K562 (cell line): Measurements from ENCODE around the gene IFT122. TPM values are rescaled to one million over a fixed set of nuclear protein-coding genes. Genes with fewer than 3 reads are reported as not detected.

ENCODE experiments used
- ATAC-seq: fragments of 200-7000 bp; cut with Tn5 transposase; 3 replicates; pipeline ENCODE4 v1.9.1; 2020; ENCODE audit warnings: moderate library complexity
- BruUV-seq: library from RNA; stranded (reverse); fragments of 400-500 nt; replicated peaks from 2 replicates; lab custom pipeline; 2021; lab: Mats Ljungman, UMichigan
- CTCF ChIA-PET: fragments of 300-600 bp; formaldehyde crosslinking; extraction: SDS; loops from one replicate; lab custom pipeline; 2021; ENCODE audit warnings: low intra/inter-chr PET ratio; lab: Yijun Ruan, JAX
- POLR2A ChIA-PET: fragments of 300-600, 350-650 bp; sonication (Branson Sonifier 250); formaldehyde crosslinking; extraction: SDS; loops from one replicate; lab custom pipeline; 2021; ENCODE audit warnings: antibody characterized with exemption, inconsistent platforms; lab: Yijun Ruan, JAX
- DNase-seq, 4 experiments: peaks; one replicate each; pipeline versions ENCODE4 v3.0.0 to v3.0.0-alpha.2; 2011 to 2018; ENCODE audit warnings: low spot score in 3 of 4, mixed read lengths in 3 of 4; ENCODE audit errors: extremely low read depth in 1 of 4
- FAIRE-seq: peaks from 2 replicates; lab custom pipeline; 2011; peaks lifted over from hg19 to GRCh38; lab: Jason Lieb, UNC
- H2AFZ ChIP-seq: 2 replicates; pipeline ENCODE4 v1.6.0; 2011; ENCODE audit warnings: low read depth, low read length, control low read depth, inconsistent platforms
- H3K27ac ChIP-seq: fragments of 200-600 bp; 3 replicates; pipeline ENCODE4 v1.8.0; 2011; ENCODE audit warnings: low read depth, mild to moderate bottlenecking, control low read depth, inconsistent platforms, low read length, moderate library complexity, mixed read lengths; ENCODE audit errors: extremely low read depth
- H3K27me3 ChIP-seq, 2 experiments: fragments of 300-600 bp in 1 of 2; 2 replicates in 1 of 2; 3 replicates in 1 of 2; pipeline versions ENCODE4 v1.6.0 to v1.8.0; 2011; ENCODE audit warnings: inconsistent platforms in 2 of 2, low read length in 2 of 2, mild to moderate bottlenecking in 1 of 2, mixed read lengths in 1 of 2, moderate library complexity in 1 of 2; ENCODE audit not compliant: control insufficient read depth in 2 of 2, insufficient read depth in 2 of 2
- H3K36me3 ChIP-seq: fragments of 300-600 bp; 3 replicates; pipeline ENCODE4 v1.8.0; 2011; ENCODE audit warnings: mild to moderate bottlenecking, low read length, inconsistent platforms; ENCODE audit not compliant: control insufficient read depth, insufficient read depth
- H3K4me1 ChIP-seq, 2 experiments: fragments of 200-600 bp in 1 of 2; replicated peaks in 1 of 2; 2 replicates in 1 of 2; 3 replicates in 1 of 2; pipeline versions ENCODE4 v1.5.1 to v1.8.0; 2011; ENCODE audit warnings: inconsistent platforms in 2 of 2, low read length in 2 of 2, mild to moderate bottlenecking in 1 of 2, mixed read lengths in 1 of 2, moderate library complexity in 1 of 2; ENCODE audit not compliant: control insufficient read depth in 2 of 2, insufficient read depth in 2 of 2
- H3K4me2 ChIP-seq: 2 replicates; pipeline ENCODE4 v1.6.1; 2011; ENCODE audit warnings: low read length, control low read depth, inconsistent platforms, mixed read lengths; ENCODE audit not compliant: insufficient read depth
- H3K4me3 ChIP-seq: fragments of 200-600 bp; sonication (generic), shearing (Covaris generic); 2 replicates; pipeline ENCODE4 v1.5.1; 2016; ENCODE audit warnings: control low read depth, inconsistent platforms
- H3K79me2 ChIP-seq: fragments of 200-600 bp; 3 replicates; pipeline ENCODE4 v1.8.0; 2011; ENCODE audit warnings: low read length, inconsistent platforms; ENCODE audit not compliant: control insufficient read depth, insufficient read depth
- H3K9ac ChIP-seq, 2 experiments: 2 replicates each; pipeline versions ENCODE4 v1.6.0 to v1.6.1; 2011; ENCODE audit warnings: low read depth in 2 of 2, low read length in 2 of 2, control low read depth in 1 of 2, inconsistent platforms in 1 of 2, mild to moderate bottlenecking in 1 of 2, mixed read lengths in 1 of 2; ENCODE audit not compliant: insufficient read depth in 1 of 2
- H3K9me1 ChIP-seq: one replicate; pipeline ENCODE4 v1.6.0; 2011; ENCODE audit warnings: inconsistent platforms, mild to moderate bottlenecking, low read length, moderate library complexity; ENCODE audit not compliant: control insufficient read depth, insufficient read depth
- H3K9me3 ChIP-seq: replicated peaks from 2 replicates; pipeline ENCODE4 v1.5.1; 2011; ENCODE audit warnings: low read depth, low read length, inconsistent platforms; ENCODE audit not compliant: control insufficient read depth, insufficient read depth
- H4K20me1 ChIP-seq: replicated peaks from 2 replicates; pipeline ENCODE4 v1.6.1; 2011; ENCODE audit warnings: low read length, inconsistent platforms, mixed read lengths; ENCODE audit not compliant: control insufficient read depth, insufficient read depth
- ATF7 ChIP-seq: fragments of 450-650 bp; IDR thresholded peaks from 2 replicates; pipeline ENCODE4 v1.7.1; 2014; ENCODE audit warnings: mild to moderate bottlenecking, moderate library complexity
- EGR1 ChIP-seq: fragments of 450-650 bp; conservative IDR thresholded peaks from 2 replicates; pipeline ENCODE4 v1.6.1; 2017; ENCODE audit warnings: mild to moderate bottlenecking
- TAF7 ChIP-seq: fragments of 450-650 bp; IDR thresholded peaks from 2 replicates; pipeline ENCODE4 v1.6.1; 2016; ENCODE audit warnings: missing genetic modification characterization, missing compliant biosample characterization
- ZBTB8A ChIP-seq: fragments of 450-650 bp; IDR thresholded peaks from 2 replicates; pipeline ENCODE4 v1.6.1; 2018; ENCODE audit warnings: mild to moderate bottlenecking, moderate library complexity; ENCODE audit not compliant: partially characterized antibody
- ZNF436 ChIP-seq: fragments of 250-450, 450-650 bp; sonication (Bioruptor Pico); formaldehyde crosslinking; IDR thresholded peaks from 2 replicates; pipeline ENCODE4 v1.7.0; 2020; ENCODE audit warnings: mild to moderate bottlenecking
- WGBS: fragments of 100-300 bp; shearing (Covaris generic); methylation state at CpG from one replicate; pipeline ENCODE4 v1.1.6; 2016; ENCODE audit warnings: low coverage, mixed read lengths; ENCODE audit not compliant: insufficient coverage; ENCODE audit errors: missing lambda C conversion rate; 5-methylcytosine and 5-hydroxymethylcytosine counted together
- in situ Hi-C: fragments of 300-500 bp; cut with MboI; formaldehyde crosslinking; loops from 4 replicates; pipeline ENCODE4 v1.15.0; 2018; ENCODE audit warnings: inconsistent platforms, mixed read lengths
- intact Hi-C: fragments of 100-400 bp; cut with micrococcal nuclease; formaldehyde crosslinking; loops from 2 replicates; pipeline ENCODE4 v1.14.2; 2022
- polyA plus RNA-seq, 8 experiments: library from polyadenylated mRNA; depleted of rRNA in 4 of 8; stranded (reverse) in 5 of 8; unstranded in 3 of 8; fragments of >200 nt; fragmentation: Nextera tagmentation in 2 of 8; fragmentation: Illumina TruSeq in 1 of 8; extraction: Ambion mirVana in 2 of 8; extraction: Trizol in 1 of 8; gene quantifications; 2 replicates each; pipeline versions ENCODE4 v1.2.1 to v1.2.3, GENCODE V29; 2011 to 2014; ENCODE audit warnings: inconsistent platforms in 1 of 8, missing spikeins in 1 of 8
- total RNA-seq, 7 experiments: library from RNA; depleted of rRNA in 6 of 7; stranded (reverse); fragments of >200 nt in 6 of 7; fragmentation: Illumina TruSeq in 2 of 7; extraction: Trizol in 2 of 7; gene quantifications; 2 replicates each; pipeline versions ENCODE4 v1.2.1 to v1.2.3, GENCODE V29; 2011 to 2021; ENCODE audit warnings: low replicate concordance in 1 of 7
- TF ChIP-seq, protein P1 (sequence below), 2 experiments: fragments of 450-650 bp in 1 of 2; sonication (generic) in 1 of 2; formaldehyde crosslinking in 1 of 2; IDR thresholded peaks in 1 of 2; conservative IDR thresholded peaks in 1 of 2; 2 replicates each; pipeline versions ENCODE4 v1.6.1 to v1.8.1; 2016 to 2023; ENCODE audit warnings: mild to moderate bottlenecking in 2 of 2, moderate library complexity in 2 of 2, inconsistent platforms in 1 of 2, missing genetic modification reagents in 1 of 2
- TF ChIP-seq, protein P2 (sequence below): fragments of 450-650 bp; IDR thresholded peaks from 2 replicates; pipeline ENCODE4 v1.6.1; 2018; ENCODE audit not compliant: partially characterized antibody

Gene IFT122
- total and polyA plus RNA-seq, 9 of the 15 experiments (the other 6 are each of a cell fraction or from before 2014, with no cell fraction given), result 2.4 to 11.5 (median 7.7) TPM

DNA sequence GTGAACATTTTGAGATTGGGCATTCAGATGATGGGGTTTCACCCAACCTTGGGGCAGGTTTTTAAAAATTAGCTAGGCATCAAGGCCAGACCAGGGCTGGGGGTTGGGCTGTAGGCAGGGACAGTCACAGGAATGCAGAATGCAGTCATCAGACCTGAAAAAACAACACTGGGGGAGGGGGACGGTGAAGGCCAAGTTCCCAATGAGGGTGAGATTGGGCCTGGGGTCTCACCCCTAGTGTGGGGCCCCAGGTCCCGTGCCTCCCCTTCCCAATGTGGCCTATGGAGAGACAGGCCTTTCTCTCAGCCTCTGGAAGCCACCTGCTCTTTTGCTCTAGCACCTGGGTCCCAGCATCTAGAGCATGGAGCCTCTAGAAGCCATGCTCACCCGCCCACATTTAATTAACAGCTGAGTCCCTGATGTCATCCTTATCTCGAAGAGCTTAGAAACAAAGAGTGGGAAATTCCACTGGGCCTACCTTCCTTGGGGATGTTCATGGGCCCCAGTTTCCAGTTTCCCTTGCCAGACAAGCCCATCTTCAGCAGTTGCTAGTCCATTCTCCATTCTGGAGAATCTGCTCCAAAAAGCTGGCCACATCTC is 94.5 kb downstream of the IFT122 start:
- TF ChIP-seq ATF7, result 0 out of 2 replicates have a peak, but pooled peaks have one; percentile 13
- TF ChIP-seq, protein P1, sequence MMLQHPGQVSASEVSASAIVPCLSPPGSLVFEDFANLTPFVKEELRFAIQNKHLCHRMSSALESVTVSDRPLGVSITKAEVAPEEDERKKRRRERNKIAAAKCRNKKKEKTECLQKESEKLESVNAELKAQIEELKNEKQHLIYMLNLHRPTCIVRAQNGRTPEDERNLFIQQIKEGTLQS (IDR thresholded peaks at IDR 0.05), result peak; percentile 53
- TF ChIP-seq, protein P1 (CRISPR knock-in tag; conservative IDR thresholded peaks at IDR 0.05), result no peak
- no peak for TF ChIP-seq ZBTB8A
- TF ChIP-seq TAF7 (tag), result no peak
- TF ChIP-seq ZNF436 (CRISPR knock-in tag), result no peak
- 0 out of 2 replicates have a peak, but pooled peaks have one; percentile 8 for TF ChIP-seq EGR1
- TF ChIP-seq, protein P2, sequence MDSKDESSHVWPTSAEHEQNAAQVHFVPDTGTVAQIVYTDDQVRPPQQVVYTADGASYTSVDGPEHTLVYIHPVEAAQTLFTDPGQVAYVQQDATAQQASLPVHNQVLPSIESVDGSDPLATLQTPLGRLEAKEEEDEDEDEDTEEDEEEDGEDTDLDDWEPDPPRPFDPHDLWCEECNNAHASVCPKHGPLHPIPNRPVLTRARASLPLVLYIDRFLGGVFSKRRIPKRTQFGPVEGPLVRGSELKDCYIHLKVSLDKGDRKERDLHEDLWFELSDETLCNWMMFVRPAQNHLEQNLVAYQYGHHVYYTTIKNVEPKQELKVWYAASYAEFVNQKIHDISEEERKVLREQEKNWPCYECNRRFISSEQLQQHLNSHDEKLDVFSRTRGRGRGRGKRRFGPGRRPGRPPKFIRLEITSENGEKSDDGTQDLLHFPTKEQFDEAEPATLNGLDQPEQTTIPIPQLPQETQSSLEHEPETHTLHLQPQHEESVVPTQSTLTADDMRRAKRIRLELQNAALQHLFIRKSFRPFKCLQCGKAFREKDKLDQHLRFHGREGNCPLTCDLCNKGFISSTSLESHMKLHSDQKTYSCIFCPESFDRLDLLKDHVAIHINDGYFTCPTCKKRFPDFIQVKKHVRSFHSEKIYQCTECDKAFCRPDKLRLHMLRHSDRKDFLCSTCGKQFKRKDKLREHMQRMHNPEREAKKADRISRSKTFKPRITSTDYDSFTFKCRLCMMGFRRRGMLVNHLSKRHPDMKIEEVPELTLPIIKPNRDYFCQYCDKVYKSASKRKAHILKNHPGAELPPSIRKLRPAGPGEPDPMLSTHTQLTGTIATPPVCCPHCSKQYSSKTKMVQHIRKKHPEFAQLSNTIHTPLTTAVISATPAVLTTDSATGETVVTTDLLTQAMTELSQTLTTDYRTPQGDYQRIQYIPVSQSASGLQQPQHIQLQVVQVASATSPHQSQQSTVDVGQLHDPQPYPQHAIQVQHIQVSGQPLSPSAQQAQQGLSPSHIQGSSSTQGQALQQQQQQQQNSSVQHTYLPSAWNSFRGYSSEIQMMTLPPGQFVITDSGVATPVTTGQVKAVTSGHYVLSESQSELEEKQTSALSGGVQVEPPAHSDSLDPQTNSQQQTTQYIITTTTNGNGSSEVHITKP, result peak; percentile 33
- H3K27me3 ChIP-seq, result peaks cover 4 to 22% of the 10 kb centered on the region in 2 experiments; a peak in 2 of 5 replicates
- no peak for FAIRE-seq
- DNase-seq, result no peak
- no peaks in the 10 kb centered on the region for H3K9me3 ChIP-seq
- intact Hi-C loops, result no loop called here
- H3K4me2 ChIP-seq, result no peak overlapping the region
- ChIA-PET POLR2A (interaction anchor here (0.9 kb wide), 1 partner anchor 8 kb away, joined by 3 read pairs; no protein-coding TSS in a partner anchor), CTCF (no interaction called here)
- H3K79me2 ChIP-seq, result no peaks in the 10 kb centered on the region
- BruUV-seq, result no TSS peak
- in situ Hi-C loops, result no loop called here
- H4K20me1 ChIP-seq, result no peaks in the 10 kb centered on the region
- no peak overlapping the region for H3K4me3 ChIP-seq
- 7% methylated on average over 2 of the region's 4 CpGs for WGBS
- no peak for ATAC-seq
- no peak overlapping the region for H3K9ac ChIP-seq
- no peaks in the 10 kb centered on the region for H3K36me3 ChIP-seq
- no peak overlapping the region for H2AFZ ChIP-seq
- peaks cover 0 to 7% of the 10 kb centered on the region in 2 experiments; a peak in 3 of 5 replicates for H3K4me1 ChIP-seq
- no peaks in the 10 kb centered on the region for H3K9me1 ChIP-seq
- H3K27ac ChIP-seq, result no peak overlapping the region
